Prostate gland (tissue), 2 donors: ENCODE data around the gene SLAMF8. TPM values are rescaled to one million over a fixed set of nuclear protein-coding genes. Genes with fewer than 3 reads are reported as not detected.

ENCODE experiments used
- DNase-seq: peaks from one replicate; pipeline ENCODE4 v3.0.0-alpha.2; 2019; ENCODE audit warnings: low spot score
- H3K27ac ChIP-seq, 2 donors: fragments of 200-600 bp; sonication (generic); 2 replicates each; pipeline ENCODE4 v1.5.1; 2017 to 2019
- H3K27me3 ChIP-seq: fragments of 200-600 bp; sonication (generic); replicated peaks from 2 replicates; pipeline ENCODE4 v1.5.1; 2019; ENCODE audit not compliant: insufficient read depth
- H3K36me3 ChIP-seq, 2 donors: fragments of 200-600 bp; sonication (generic); 1 replicate in 1 of 2; 2 replicates in 1 of 2; pipeline versions ENCODE4 v1.5.1 to v1.8.1; 2017 to 2019
- H3K4me1 ChIP-seq: fragments of 200-600 bp; sonication (generic); replicated peaks from 2 replicates; pipeline ENCODE4 v1.5.1; 2019
- H3K4me3 ChIP-seq, 2 donors: fragments of 200-600 bp; sonication (generic); 2 replicates each; pipeline ENCODE4 v1.5.1; 2017 to 2019
- H3K9me3 ChIP-seq: fragments of 200-600 bp; sonication (generic); 2 replicates; pipeline ENCODE4 v1.5.1; 2017
- POLR2A ChIP-seq: fragments of 450-650 bp; IDR thresholded peaks from one replicate; pipeline ENCODE4 v1.6.1; 2016; ENCODE audit warnings: antibody characterized with exemption, mild to moderate bottlenecking
- POLR2AphosphoS5 ChIP-seq: sonication (generic); formaldehyde crosslinking; IDR thresholded peaks from one replicate; pipeline ENCODE4 v1.6.1; 2017; ENCODE audit warnings: antibody characterized with exemption
- WGBS: methylation state at CpG from one replicate; pipeline ENCODE4 v1.1.5; 2018; 5-methylcytosine and 5-hydroxymethylcytosine counted together
- intact Hi-C: fragments of 100-400 bp; cut with DNase I; formaldehyde crosslinking; loops from one replicate; pipeline ENCODE4 v1.14.2; 2022
- total RNA-seq, 2 donors: library from RNA; depleted of rRNA; stranded (reverse); fragments of >200 nt; gene quantifications; one replicate each; pipeline ENCODE4 v1.1.0, GENCODE V29; 2016
- TF ChIP-seq, protein P1 (sequence below), 4 experiments: fragments of 200-600 bp in 2 of 4; fragments of 450-650 bp in 2 of 4; sonication (generic) in 2 of 4; IDR thresholded peaks; 1 replicate in 3 of 4; 2 replicates in 1 of 4; pipeline ENCODE4 v1.5.1; 2016 to 2019; ENCODE audit warnings: antibody characterized with exemption in 4 of 4, mild to moderate bottlenecking in 2 of 4, moderate library complexity in 2 of 4

SLAMF8 gene
- total RNA-seq = 1 to 10 TPM; 1.1 to 1.2 TPM

DNA sequence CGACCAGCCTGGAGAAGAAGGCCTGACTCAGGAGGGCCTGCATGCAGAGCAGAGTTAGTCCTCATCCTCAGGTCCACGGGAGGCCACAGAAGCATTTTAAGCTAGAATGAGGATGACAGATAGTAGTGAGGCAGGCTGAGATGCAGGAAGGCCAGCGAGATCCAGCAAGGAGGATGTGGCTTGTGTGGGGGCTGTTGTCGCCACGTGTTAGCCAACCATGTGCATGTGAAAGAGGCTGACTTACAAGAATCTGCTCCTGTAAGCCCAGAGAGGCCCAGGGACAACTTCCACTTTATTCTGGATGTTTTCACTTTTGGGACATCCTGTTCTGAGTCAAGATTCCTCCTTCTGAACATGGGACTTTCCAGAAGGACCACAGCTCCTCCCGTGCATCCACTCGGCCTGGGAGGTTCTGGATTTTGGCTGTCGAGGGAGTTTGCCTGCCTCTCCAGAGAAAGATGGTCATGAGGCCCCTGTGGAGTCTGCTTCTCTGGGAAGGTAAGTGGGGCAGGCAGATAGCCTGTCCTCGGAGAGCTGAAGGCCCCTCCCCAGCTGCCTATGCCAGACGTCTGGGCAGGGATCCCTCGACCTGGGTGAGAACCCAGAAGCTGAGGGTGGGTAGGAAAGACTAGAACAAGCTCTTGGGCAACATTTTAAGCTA lies at the start of gene SLAMF8:
Gene SLAMF8, plus strand, starts transcription at position 433 of the 661 bp plus-strand sequence. Its CDS starts 26 bp downstream, at position 459.
- no peaks in the 10 kb centered on the region for H3K27me3 ChIP-seq
- no peak within 1 kb of the TSS for H3K4me3 ChIP-seq
- DNase-seq = no peak
- no peaks in the 10 kb centered on the region for H3K36me3 ChIP-seq
- TF ChIP-seq POLR2AphosphoS5 = no peak
- TF ChIP-seq POLR2A = no peak
- TF ChIP-seq, protein P1, sequence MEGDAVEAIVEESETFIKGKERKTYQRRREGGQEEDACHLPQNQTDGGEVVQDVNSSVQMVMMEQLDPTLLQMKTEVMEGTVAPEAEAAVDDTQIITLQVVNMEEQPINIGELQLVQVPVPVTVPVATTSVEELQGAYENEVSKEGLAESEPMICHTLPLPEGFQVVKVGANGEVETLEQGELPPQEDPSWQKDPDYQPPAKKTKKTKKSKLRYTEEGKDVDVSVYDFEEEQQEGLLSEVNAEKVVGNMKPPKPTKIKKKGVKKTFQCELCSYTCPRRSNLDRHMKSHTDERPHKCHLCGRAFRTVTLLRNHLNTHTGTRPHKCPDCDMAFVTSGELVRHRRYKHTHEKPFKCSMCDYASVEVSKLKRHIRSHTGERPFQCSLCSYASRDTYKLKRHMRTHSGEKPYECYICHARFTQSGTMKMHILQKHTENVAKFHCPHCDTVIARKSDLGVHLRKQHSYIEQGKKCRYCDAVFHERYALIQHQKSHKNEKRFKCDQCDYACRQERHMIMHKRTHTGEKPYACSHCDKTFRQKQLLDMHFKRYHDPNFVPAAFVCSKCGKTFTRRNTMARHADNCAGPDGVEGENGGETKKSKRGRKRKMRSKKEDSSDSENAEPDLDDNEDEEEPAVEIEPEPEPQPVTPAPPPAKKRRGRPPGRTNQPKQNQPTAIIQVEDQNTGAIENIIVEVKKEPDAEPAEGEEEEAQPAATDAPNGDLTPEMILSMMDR (IDR thresholded peaks at IDR 0.05) = no peak
- no peaks in the 10 kb centered on the region for H3K9me3 ChIP-seq
- no peak within 1 kb of the TSS for H3K27ac ChIP-seq
- intact Hi-C loops = no loop called here
- no peaks in the 10 kb centered on the region for H3K4me1 ChIP-seq
- 77% methylated on average over 11 of the region's 11 CpGs for WGBS

DNA sequence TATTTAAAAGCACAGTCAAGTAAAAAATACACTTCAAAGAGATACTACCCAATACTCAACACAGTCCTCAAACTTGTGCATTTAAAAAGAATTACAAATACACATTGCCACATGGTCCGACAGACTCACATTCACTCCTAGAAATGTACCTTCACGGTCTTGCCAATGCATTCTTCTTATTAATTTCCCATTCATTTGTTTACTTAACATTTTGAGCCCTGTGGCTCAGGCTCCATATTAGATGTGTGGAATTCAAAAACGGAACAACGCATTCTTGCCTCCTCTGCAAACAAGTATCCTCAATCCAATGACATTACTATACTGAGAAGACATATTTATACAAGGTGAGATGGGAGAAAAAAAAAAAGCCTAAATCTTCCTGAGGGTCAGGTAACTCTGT lies 48.4 kb upstream of the SLAMF8 start:
- intact Hi-C loops = no loop called here
- 81% methylated on average over 4 of the region's 4 CpGs for WGBS
- Histone ChIP-seq H3K4me1 (no peaks in the 10 kb centered on the region), H3K27ac (no peak overlapping the region), H3K27me3 (no peaks in the 10 kb centered on the region), H3K36me3 (no peaks in the 10 kb centered on the region), H3K4me3 (no peak overlapping the region), H3K9me3 (no peaks in the 10 kb centered on the region)
- no peak for DNase-seq
- TF ChIP-seq POLR2A = no peak
- TF ChIP-seq, protein P1 (IDR thresholded peaks at IDR 0.05) = no peak
- no peak for TF ChIP-seq POLR2AphosphoS5

DNA sequence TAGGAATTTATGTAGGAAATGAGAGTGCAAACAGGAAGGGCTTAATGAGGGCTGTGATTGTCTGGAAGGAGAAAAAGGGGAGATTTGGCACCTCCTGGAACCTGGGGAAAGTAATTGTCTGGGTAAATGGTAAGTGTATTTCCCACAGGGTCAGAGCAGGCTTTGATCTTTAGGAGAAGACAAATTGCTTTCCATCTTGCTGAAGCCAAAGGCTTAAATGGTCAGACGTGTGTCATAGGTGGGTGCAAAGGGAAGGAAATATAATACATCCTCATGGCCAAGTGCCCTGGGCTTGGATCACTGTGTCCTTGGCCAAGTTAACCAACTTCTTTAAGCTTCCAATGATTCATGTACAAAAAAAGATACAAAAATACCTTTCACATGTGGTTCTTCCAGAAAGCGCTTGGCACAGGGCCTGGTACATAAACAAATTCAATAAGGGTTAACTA lies 47.2 kb upstream of the SLAMF8 start:
- WGBS = 23% methylated on average over 2 of the region's 2 CpGs

DNA sequence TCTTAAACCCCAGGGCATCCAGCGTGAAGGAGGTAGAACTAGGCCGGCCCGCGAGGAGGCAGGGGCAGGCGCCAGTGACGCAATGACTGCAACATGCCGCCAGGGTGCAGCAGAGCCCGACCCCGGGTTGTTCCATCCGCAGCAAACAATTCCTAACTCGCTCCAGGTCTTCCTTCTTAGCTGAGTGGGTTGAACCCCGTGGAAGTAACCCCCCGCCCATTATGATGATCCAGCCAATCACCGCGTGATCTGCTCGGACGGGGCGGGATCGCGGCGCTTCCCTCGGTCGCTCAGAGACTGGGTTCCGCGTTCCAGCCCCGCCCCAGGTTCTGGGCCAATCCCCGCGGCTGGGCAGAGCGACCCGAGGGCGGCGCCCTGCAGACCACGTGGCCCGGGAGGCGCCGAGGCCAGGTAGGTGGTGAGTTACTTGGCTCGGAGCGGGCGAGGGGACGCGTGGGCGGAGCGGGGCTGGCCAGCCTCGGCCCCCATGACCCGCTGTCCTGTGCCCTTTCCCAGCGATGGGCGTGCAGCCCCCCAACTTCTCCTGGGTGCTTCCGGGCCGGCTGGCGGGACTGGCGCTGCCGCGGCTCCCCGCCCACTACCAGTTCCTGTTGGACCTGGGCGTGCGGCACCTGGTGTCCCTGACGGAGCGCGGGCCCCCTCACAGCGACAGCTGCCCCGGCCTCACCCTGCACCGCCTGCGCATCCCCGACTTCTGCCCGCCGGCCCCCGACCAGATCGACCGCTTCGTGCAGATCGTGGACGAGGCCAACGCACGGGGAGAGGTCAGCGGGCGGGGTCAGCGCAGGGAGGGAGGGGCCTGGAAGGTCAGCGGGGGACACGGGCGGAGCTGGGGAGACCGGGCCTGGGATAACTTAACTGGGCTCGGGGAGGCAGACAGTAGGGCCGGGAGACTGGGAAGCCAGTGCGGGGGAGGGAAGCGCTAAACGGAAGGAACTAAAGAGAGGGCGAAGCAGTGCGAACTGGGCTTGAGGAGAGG lies 45.8 kb upstream of the SLAMF8 start, which contains the start of gene DUSP23:
Gene DUSP23, plus strand, starts transcription at position 380 of the 1,000 bp plus-strand sequence. Its CDS starts 139 bp downstream, at position 519.
- H3K4me3 ChIP-seq = peak within 1 kb of the TSS; percentile 53 to 83
- DNase-seq = peak; percentile 98
- no peaks in the 10 kb centered on the region for H3K36me3 ChIP-seq
- no peaks in the 10 kb centered on the region for H3K27me3 ChIP-seq
- H3K27ac ChIP-seq = peak within 1 kb of the TSS; percentile 48 to 74
- no peaks in the 10 kb centered on the region for H3K4me1 ChIP-seq
- intact Hi-C loops = loop anchor here (2.0 to 10.0 kb wide), 2 partner anchors 110 to 224 kb away; no protein-coding TSS in a partner anchor
- 2% methylated on average over 57 of the region's 88 CpGs for WGBS
- H3K9me3 ChIP-seq = no peaks in the 10 kb centered on the region
- TF ChIP-seq, protein P1 (IDR thresholded peaks at IDR 0.05) = peak; percentile 87 to 99 (median 95)
- TF ChIP-seq POLR2A = peak; percentile 79
- peak; percentile 94 for TF ChIP-seq POLR2AphosphoS5

More for the DNA sequence above, 47.2 kb upstream of the SLAMF8 start:
- DNase-seq = peak; percentile 63
- Histone ChIP-seq H3K4me1 (no peaks in the 10 kb centered on the region), H3K27ac (peak overlapping the region in 1 of 2 donors; percentile 48), H3K9me3 (no peaks in the 10 kb centered on the region), H3K4me3 (no peak overlapping the region), H3K36me3 (no peaks in the 10 kb centered on the region), H3K27me3 (no peaks in the 10 kb centered on the region)
- TF ChIP-seq, protein P1 (IDR thresholded peaks at IDR 0.05) = no peak
- TF ChIP-seq POLR2A (no peak), POLR2AphosphoS5 (peak; percentile 84)
- intact Hi-C loops = no loop called here
